HCEC 1CT (cell line): ENCODE data around the gene DDX24.

Source experiments
- DNase-seq: peaks from one replicate; pipeline ENCODE4 v3.0.0-alpha.2; 2017

The DDX24 gene

DNA sequence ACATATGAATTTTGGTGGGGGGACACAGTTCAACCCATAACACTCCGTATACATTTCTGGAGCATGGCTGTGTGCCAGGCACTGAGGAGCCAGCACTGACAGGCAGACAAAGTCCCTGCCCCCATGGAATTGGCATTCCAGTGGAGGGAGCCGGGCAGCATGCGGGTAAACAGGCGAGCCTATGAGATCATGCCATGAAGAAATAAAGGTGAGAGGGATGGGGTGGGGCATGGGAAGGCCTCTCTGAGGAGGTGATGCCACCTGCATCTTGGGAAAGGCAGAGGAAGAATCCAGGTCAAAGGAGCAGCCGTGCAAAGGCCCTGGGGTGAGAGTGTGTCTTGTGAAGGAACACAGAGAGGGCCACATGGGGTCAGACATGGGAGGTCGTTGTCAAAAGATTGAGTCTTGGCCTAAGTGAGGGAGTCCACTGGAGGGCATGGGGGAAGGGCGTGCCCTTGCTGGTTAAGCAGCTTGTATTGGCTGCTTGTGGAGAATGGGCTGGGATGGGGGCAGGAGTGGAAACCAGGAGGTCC is 51.3 kb downstream of the DDX24 start:
- DNase-seq = no peak

DNA sequence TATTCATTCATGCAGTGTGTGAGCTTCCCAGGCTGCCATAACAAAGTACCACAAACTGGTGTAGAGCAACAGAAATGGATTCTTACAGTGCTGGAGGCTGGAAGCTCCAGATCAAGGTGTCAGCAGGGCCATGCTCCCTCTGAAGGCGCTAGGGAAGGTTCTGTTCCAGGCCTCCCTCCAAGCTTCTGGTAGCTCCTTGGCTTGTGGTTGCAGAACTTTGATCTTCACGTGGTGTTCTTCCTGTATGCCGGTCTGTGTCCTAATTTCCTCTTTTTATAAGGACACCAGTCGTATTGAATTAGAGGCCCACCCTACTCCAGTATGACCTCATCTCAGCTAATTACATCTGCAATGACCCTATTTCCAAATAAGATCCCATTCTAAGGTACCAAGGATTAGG is 51.7 kb downstream of the DDX24 start:
- no peak for DNase-seq

DNA sequence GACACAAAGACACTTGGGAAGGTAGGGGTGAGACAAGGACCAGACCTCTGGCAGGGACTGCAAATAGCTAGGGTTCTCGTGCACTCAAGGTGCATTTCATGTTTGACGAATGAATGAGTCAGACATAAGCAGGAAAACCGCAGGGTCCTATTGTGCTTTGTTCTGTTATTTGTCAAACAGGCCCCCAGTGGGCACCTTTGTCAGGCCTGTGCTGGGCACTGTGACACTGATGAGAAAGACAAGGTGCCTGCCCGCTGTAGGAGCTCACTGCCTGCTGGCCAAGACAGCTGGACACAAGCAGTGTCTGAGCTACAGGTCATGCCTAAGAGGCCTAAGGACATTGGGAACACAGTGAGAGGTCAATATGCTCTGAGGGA is 52.6 kb downstream of the DDX24 start:
- DNase-seq = peak; percentile 14

DNA sequence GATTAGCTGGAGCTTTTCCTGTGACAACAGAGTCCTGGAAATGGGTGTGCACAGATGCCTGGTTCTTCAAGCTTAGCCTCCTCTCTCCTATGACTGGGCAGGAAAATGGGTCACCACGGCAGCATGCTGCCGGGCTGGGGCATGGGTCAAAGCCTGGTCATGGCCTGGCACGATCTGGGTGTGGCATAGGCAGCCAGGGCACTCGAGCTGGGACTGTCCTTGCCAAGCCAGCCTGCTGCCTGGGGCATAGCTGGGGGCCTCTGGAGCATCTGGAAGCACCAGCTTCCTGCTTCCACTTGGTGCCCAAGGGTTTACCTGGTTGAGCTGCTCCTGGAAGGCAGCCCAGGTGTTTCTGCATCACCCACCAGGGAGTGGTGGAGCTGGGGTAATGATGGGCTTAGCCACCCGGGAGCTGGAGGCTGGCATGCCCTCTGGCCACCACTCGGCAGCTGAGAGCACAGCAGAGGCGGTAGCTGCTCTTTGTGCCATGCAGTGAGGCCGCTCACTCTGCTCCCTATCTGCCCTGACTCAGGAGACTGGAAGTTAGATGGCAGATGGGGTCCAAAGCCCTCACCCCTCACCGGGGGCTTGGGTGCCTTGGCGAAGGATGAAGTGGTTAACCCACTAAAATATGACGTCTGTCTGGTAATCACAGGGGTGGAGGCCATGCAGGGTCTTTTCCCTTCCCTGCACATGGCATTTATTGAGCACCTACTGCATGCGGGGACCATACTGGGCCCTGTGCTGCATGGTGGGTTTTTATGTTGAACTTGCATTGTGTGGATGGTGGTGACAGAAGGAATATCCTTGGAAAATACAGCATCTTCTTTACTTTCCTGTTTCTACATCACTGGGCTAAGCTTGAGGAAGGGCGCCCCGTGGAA is 53.2 kb downstream of the DDX24 start:
- no peak for DNase-seq

DNA sequence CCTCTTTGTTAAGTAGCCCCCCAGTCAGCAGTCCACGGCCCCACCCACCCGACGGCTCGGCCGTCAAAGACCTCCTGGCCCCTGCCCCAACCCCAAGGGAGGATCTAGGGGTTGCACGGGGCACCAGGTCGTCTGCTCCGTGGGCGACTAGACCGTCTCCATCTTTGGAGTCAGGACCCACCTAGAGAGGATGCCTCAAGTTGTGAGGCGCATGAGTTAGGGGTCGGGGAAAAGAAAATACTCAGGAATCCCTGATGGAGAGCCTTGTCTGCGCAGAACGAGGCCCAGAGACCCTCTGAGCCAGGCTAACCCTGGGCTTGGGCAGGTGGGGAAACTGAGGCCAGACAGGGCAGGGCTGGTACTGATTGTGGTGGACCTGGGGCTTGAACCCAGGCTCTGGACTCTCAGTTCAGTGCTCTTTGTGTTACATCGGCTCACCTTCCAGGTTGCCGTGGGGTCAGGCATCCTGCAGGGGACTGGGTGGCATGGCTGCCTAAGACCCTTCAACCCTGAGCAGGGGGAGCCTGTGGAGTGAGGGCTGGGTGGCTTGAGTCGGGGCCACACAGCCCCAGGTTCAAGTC is 54.0 kb downstream of the DDX24 start:
- DNase-seq = no peak

DNA sequence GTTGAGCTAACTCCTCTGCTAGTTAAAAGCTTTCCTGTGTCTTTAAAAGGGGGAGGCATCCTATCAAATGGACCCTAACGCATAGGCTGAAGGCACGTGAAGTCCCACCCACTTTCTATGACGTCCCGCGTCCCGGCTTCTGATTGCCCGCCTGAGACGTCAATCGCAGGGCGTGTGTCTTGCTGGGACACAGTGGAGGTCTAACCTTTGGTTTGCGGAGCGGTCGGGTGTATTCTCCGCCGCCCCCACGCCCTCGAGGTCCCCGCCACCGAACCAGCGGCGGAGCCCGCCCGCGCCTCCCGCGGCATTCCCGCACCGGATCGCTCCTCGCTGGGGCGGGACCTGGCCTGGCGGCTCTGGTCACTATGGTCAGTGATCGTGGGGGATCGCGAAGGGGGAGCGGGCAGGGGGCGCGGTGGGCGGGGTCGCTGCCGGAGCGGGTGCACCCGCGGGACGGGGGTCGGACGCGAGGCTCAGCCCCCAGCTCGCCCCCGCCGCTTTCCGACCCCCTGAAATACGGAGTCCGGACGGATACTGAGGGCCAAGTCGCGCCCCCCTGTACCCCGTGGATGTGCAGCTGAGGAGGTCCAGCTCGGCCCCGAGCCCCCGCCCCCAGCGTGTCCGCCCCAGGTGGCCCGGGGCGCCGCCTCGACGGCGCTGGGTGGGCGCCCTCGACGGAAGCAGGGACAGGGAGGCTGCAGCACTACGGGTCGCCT is 54.7 kb downstream of the DDX24 start, which contains the start of gene OTUB2:
OTUB2 (plus strand) TSS at position 168 of the 716 bp plus-strand sequence; CDS start at position 366, 198 bp downstream.
- DNase-seq = peak; percentile 95

DNA sequence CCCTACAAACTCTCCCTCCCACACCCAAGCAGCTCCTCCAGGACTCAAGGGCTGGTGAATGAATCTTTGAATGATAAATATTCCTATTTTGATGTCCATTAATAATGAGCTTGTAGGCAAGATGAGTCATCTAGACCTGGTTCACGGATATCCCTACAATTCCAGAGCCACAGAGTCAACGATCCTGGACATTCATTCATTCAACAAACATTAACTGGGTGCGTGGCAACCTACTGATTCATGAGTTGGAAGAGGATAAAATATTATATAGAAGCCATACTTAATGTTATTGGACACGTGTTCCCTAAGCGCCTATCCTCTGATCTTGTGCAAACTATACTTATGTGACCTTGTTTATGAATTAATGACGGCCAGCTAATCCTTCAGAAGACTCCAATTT is 55.3 kb downstream of the DDX24 start:
- no peak for DNase-seq

DNA sequence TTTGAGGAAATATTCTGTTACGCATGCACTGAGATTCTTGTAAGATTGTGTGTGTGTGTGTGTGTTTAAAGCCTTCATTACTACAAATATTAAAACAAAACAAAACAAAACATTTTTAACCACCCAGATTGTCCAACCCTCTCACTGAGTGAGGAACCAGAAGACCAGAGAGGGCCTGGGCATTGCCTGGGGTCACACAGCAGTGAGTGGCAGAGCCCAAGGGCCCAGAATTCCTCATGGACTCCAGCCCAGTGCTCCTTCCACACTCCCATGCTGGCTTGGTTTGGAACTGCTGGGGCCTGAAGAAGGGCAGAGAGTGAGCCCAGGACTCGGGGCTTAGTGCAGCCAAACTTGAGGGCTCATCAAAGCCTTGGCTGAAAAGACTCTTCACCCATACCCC is 56.5 kb downstream of the DDX24 start:
- no peak for DNase-seq

DNA sequence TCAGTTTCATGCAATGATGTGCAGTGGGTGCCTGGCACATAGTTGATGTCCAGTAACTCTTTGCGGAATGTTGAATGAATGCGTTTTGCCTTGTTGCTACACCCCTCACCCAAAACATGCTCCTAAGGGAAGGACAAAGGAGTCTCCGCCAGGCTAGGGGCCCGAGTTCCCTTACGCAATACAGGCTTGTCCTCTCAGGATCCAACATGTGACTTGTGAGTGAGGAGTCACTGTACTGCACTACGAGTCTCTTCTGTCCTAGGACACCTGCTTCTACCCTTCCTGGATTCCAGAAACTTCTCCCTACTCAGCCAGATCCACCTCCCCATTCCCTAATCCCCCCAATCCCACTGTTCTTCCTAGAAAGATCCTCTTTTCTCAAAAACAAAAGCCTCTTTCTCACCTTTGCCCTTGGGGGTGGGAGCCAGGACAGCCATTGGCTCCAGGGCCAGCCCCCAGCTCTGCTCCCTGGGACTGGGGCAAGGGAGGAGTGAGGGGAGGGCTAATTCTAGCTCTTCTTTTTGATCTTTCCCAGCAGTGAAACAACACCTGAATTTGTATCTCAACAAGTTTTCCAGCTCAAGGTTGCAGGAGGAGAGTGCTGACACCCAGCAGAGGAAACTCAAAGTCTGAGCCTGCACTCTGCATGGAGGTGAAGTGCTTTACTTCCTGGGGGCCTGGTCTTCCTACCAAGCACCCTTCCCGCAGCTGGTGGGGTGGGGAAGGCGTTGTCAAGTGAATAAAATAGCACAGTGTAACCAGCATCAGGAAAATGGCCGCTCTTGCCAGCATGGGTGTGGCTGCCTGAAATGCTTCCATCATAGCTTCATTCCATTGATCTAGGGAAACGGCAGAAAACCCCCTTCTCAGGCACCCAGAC is 58.2 kb downstream of the DDX24 start:
- DNase-seq = no peak

DNA sequence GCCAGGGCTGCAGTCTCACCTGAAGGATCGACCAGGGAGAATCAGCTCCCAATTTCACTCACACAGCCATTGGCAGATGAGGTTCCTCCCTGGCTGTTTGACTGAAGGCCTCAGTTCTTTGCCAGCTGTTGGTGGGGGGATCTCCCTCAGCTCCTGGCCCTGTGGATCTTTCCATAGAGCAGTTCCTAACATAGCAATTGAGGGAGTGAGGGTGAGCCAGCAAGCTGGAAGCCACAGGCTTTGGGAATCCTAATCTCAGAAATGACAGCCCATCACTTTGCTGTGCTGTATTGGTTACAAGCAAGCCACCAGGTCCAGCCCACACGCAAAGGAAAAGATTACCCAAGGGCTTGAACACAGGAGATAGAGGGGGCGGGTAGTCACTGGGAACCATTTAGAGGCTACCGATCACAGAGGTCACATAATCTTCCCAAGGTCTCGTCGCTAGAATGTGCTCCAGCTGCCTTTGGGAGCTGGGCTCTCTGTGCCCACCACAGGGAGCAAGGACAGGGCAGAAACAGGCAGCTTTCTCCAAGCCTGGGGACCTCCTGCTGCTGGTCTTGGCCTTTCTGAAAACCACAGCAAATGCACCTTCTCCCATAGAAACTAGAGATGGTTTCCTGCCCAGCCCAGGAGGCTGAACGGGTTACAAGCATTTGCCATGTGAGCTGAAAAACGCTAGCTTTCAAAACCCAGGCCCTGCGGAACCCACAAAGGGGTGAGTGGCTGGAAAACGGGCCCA is 59.4 kb downstream of the DDX24 start:
- DNase-seq = no peak

DNA sequence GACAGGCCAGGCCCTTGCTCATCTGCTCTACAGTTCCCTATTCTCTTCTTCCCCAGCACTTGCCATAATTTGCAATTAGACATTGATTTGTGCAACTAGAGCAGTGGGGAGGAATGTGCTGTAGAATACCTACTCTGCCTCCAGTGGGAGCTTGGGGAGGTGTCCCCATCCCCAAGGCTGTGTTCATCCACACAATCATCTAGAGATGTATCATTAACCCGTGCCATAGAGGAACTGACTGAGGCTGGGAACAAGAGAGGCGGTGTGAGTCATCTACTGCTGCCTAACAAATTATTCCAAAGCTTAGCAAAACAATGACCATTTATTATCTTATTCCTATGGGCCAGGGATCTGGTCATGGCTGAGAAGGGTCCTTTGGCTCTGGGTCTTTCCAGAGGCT is 60.0 kb downstream of the DDX24 start:
- DNase-seq = peak; percentile 17

DNA sequence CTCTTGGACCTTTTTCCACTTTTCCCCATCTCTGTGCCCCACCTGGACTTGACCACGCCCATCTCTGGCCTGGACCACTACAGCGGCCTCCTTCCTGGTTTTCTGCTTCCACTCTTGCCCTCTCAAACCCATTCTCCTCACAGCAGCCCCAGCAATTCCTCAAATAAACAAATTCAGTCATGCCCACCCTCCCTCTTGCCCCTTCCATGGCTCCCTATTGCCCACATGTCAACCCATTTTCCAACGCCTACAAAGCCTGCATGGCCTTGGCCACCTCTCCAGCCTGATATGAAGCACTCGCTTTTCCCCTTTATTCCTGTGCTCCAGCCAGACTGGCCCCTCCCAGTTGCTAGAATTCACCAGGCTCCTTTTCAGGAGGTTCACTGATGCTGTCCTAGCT is 60.7 kb downstream of the DDX24 start:
- DNase-seq = no peak

DNA sequence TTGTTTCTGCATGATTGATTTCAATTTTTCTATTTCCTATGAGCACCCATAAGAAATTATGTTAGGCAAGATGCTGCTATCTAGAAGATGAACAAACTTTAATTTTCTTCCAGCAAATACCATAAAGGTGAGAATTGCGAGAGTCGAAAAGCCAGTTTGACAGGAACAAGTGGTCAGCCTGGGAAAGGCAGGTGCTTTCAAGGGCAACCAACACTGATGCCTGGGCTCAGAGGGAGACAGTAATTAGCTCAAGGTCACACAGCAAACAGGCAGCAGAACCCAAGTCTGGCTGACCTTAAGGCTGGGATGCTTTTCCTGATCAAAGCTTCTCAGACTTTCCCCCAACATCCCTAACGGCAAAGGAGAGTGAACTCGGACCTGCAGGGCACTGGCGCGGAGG is 61.7 kb downstream of the DDX24 start:
- no peak for DNase-seq

DNA sequence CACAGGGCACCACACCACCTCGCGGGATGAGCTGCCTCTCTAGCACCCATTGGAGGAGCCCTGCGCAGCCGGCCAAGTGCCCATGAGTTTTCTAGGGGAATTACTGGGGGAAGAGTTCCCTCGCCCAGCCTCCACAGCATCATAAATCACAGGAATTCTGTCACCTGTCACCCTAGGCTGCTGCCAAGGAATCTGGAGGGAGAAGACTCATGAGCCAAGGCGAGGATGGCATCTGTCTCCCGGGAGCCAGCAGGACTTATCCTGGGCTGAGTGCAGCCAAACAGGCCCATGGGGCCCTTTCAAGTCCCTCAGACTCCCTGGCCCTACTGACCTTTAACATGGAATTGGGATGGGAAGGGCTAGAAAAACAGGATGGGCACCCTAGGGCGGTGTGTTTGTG is 62.7 kb downstream of the DDX24 start:
- no peak for DNase-seq

DNA sequence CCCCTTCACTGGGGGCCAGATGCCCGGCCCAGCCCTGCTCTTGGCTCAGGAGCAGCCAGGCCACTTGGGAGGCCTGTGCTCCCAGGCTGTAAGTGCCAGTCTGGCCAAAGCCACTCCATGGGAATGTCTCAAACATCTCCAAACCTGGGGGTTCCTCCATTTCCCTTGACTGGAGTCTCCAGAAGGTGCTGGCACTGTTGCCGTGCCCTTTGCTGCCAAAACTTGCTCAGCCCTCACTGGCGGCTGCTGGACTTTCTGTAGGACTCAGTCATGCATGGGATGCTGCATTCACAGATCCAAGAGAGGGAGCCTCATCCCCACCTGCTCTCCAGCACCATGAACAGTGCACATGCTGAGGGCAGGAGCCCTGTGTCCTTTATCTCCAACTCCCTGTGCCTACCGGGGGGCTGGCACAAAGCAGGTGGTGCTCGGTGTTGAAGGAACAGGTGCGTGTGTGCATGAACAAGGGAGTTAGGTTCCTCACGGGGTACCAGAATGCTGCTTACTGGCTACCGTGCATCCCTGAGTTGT is 64.5 kb downstream of the DDX24 start:
- no peak for DNase-seq

DNA sequence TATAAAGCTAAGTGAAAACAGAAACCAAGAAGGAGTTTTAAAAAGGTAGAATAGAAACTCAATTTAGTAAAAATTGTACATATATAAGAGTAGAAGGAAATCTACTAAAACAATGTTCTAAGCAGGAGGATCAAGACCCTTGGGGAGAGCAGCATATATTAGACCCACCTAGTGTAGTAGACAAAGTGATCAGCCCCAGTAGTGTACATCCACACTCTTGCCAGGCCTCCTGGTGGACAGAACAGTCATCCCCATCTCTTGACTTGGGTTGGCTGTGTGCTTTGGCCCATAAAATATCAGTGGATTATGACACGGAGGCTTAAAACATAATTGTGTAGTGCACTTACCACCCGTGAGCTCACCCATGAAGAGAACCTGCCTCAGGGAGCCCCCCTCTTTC is 65.8 kb downstream of the DDX24 start:
- DNase-seq = no peak

DNA sequence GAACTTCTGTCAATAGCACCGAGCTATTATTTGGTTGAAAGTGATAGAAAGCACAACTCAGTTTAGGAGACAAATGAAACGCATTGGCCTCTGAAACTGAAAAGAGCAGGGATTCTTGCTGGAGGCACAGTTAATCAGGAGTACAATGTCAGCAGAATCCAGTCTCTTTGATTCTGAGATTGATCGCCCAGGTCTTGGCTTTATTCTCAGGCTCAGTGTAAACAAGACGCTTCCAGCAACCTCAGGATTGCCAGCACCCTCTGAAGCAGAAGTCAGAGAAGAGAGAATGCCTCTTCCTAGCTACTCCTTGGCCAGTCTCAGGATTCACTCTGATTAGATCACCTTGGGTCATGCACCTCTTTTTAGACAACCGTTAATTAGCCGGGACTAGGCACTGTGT is 66.6 kb downstream of the DDX24 start:
- DNase-seq = no peak

DNA sequence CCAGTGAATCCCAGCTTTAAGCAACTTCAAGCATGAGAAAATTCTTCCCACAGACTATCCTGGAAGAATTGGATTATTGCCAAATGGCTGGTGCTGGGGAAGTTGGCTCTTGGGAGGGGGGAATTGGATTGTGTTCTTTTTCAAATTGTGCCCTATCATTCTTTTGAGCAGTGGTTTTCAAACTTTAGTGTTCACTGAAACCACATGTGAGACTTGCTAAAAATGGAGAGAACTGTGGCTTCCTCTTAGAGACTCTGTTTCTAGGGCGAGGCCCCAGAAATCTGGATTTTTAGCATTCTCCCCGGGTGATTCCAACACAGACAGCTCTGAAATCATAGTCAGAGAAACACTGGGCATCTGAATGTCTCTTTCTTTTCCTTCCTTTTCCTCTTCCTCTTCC is 69.2 kb downstream of the DDX24 start:
- DNase-seq = no peak

DNA sequence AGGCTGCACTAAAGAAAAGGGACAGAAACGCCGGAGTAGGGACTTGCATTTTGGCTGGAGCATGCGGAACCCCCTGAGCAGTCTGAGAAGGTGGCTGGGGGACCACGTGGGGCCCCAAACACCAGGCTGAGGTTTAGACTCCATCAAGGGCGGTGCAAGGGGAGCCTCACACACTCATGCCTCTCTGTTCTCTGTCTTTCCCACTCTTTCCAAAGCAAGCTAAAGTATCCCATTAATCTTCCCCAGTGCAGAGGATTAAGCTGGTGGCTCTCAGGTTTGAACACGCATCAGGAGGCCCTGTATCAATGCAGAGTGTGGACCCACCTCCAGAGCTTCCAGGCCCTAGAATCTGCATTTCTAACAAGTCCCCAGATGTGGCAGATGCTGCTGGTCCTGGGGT is 70.4 kb downstream of the DDX24 start:
- no peak for DNase-seq

DNA sequence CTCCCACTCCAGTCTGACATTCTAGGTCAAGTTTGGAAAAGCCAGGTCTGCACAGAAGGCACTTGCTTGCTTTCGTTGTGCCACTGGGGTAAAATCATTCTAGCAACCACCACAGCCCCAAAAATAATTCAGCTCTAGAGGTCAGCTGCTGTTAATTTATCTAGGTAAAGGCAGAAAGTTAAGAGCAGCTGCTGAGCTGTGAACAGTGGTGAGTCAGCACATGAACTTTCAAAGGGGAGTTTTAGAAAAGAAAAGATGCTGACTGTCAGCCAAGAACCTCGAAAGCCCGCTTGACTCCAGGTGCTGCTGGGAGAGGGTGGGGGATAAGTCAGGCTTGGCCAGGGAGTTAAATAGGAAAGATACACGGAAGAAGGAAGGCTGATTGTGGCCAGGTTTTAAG is 71.2 kb downstream of the DDX24 start:
- peak; percentile 53 for DNase-seq

DNA sequence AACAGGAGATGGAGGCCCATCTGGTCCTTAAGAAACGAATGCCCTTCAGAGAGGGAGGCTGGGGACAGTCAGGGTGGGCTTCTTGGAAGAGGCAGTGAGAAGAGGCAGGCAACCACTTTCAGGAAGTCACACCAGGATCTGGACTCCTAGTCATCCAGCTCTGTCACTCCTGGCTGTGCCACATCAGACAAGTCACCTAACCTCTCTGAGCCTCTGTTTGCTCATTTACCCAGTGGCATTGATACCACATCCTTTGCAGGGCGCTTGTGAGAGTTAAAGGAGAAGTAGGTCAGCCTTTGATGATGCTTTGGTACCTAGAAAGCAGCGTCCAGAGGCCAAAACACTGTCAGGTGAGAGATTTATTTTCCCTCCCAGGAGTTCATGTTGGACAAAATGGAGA is 72.8 kb downstream of the DDX24 start:
- no peak for DNase-seq
